Right atrium auricular region (tissue), 2 donors: Measurements from ENCODE around the gene EPC2. TPM values are rescaled to one million over a fixed set of nuclear protein-coding genes. Genes with fewer than 3 reads are reported as not detected.

Experiments
- DNase-seq: peaks from one replicate; pipeline ENCODE4 v3.0.0-alpha.2; 2019; ENCODE audit warnings: low spot score
- H3K27ac ChIP-seq, 2 donors: fragments of 200-600 bp; sonication (generic); 1 replicate in 1 of 2; 2 replicates in 1 of 2; pipeline ENCODE4 v1.5.1; 2016 to 2019
- H3K27me3 ChIP-seq, 2 donors: fragments of 200-600 bp; sonication (generic); one replicate each; pipeline versions ENCODE4 v1.5.1 to v1.6.0; 2017 to 2019
- H3K36me3 ChIP-seq: fragments of 200-600 bp; sonication (generic); one replicate; pipeline ENCODE4 v1.5.1; 2016
- H3K4me1 ChIP-seq, 2 donors: fragments of 200-600 bp; sonication (generic); one replicate each; pipeline versions ENCODE4 v1.5.1 to v1.6.0; 2017 to 2019
- H3K4me3 ChIP-seq, 2 donors: fragments of 200-600 bp; sonication (generic); 1 replicate in 1 of 2; 2 replicates in 1 of 2; pipeline ENCODE4 v1.5.1; 2017 to 2019; ENCODE audit warnings: mild to moderate bottlenecking in 1 of 2, moderate library complexity in 1 of 2
- H3K9me3 ChIP-seq, 2 donors: fragments of 200-600 bp; sonication (generic); one replicate each; pipeline ENCODE4 v1.5.1; 2019
- total RNA-seq, 2 donors: library from RNA; depleted of rRNA; stranded (reverse); fragments of >200 nt; gene quantifications; one replicate each; pipeline ENCODE4 v1.1.0, GENCODE V29; 2016
- TF ChIP-seq, protein P1 (sequence below), 2 donors: fragments of 200-600 bp; sonication (generic); IDR thresholded peaks; one replicate each; pipeline ENCODE4 v1.5.1; 2019; ENCODE audit warnings: antibody characterized with exemption in 2 of 2

Gene EPC2
- total RNA-seq, 2 donors from 2014 or later, result 17.8 to 18.3 TPM

GRCh38 chr2:148622366-148622765, 22.2 kb upstream of the EPC2 start:
- Histone ChIP-seq H3K4me3 (no peak overlapping the region), H3K9me3 (no peaks in the 10 kb centered on the region), H3K27ac (no peak overlapping the region), H3K36me3 (no peaks in the 10 kb centered on the region), H3K4me1 (peaks cover 0 to 9% of the 10 kb centered on the region in 2 donors), H3K27me3 (no peaks in the 10 kb centered on the region)
- DNase-seq, result no peak
- TF ChIP-seq, protein P1, sequence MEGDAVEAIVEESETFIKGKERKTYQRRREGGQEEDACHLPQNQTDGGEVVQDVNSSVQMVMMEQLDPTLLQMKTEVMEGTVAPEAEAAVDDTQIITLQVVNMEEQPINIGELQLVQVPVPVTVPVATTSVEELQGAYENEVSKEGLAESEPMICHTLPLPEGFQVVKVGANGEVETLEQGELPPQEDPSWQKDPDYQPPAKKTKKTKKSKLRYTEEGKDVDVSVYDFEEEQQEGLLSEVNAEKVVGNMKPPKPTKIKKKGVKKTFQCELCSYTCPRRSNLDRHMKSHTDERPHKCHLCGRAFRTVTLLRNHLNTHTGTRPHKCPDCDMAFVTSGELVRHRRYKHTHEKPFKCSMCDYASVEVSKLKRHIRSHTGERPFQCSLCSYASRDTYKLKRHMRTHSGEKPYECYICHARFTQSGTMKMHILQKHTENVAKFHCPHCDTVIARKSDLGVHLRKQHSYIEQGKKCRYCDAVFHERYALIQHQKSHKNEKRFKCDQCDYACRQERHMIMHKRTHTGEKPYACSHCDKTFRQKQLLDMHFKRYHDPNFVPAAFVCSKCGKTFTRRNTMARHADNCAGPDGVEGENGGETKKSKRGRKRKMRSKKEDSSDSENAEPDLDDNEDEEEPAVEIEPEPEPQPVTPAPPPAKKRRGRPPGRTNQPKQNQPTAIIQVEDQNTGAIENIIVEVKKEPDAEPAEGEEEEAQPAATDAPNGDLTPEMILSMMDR (IDR thresholded peaks at IDR 0.05), result no peak

DNA sequence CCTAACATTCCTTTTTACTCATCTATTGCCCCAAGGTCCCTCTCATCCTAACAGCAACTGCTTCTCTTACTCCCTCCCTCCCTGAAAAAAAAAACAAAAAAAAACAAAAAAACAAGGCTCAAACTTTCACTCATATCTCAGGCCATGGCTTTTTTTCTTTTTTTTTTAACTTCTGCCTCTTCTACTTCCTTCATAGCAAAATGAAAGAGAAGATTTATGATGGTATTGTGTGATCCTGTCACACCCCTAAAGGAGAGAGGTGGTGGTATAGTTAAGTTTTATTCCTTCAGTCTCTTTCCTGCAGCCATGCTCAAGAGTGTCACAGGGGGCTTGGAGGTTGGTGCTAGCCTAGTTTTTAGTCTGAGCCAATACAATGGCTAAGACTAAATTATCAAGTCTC, 21.5 kb upstream of the EPC2 start:
- no peak for DNase-seq
- TF ChIP-seq, protein P1 (IDR thresholded peaks at IDR 0.05), result no peak
- peaks cover 0 to 9% of the 10 kb centered on the region in 2 donors for H3K4me1 ChIP-seq
- H3K27me3 ChIP-seq, result no peaks in the 10 kb centered on the region
- no peak overlapping the region for H3K4me3 ChIP-seq
- H3K27ac ChIP-seq, result no peak overlapping the region
- no peaks in the 10 kb centered on the region for H3K36me3 ChIP-seq
- no peaks in the 10 kb centered on the region for H3K9me3 ChIP-seq

GRCh38 chr2:148627224-148627623, 17.3 kb upstream of the EPC2 start:
- Histone ChIP-seq H3K27me3 (no peaks in the 10 kb centered on the region), H3K4me3 (no peak overlapping the region), H3K27ac (no peak overlapping the region), H3K9me3 (no peaks in the 10 kb centered on the region), H3K36me3 (no peaks in the 10 kb centered on the region), H3K4me1 (no peaks in the 10 kb centered on the region)
- TF ChIP-seq, protein P1 (IDR thresholded peaks at IDR 0.05), result no peak
- no peak for DNase-seq

DNA sequence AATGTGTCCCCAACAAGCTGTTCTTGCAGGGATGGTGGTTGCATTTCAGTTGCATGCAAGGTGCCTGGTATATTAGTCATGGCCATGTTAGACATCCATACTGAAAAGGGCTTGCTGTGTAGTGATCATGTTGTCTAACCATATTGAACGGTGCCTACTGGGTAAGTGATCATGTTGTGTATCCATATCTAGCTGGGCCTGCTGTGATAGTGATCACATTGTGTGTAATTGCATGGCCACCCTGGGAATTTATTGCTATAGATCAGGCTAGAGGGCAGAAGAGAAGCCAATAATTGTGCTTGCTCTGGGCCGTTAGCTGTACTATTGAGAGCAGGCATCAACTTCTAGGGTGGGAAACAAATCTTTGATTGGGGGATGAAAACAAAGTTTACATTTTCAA, 9.8 kb upstream of the EPC2 start:
- H3K4me3 ChIP-seq, result no peak overlapping the region
- TF ChIP-seq, protein P1 (IDR thresholded peaks at IDR 0.05), result no peak
- H3K4me1 ChIP-seq, result no peaks in the 10 kb centered on the region
- no peaks in the 10 kb centered on the region for H3K9me3 ChIP-seq
- H3K27me3 ChIP-seq, result no peaks in the 10 kb centered on the region
- H3K36me3 ChIP-seq, result no peaks in the 10 kb centered on the region
- no peak overlapping the region for H3K27ac ChIP-seq
- DNase-seq, result no peak

- Histone ChIP-seq H3K4me3 (no peak overlapping the region), H3K9me3 (no peaks in the 10 kb centered on the region), H3K27me3 (no peaks in the 10 kb centered on the region), H3K4me1 (peaks cover 0 to 2% of the 10 kb centered on the region in 2 donors), H3K27ac (no peak overlapping the region), H3K36me3 (no peaks in the 10 kb centered on the region)
- DNase-seq, result no peak
- TF ChIP-seq, protein P1 (IDR thresholded peaks at IDR 0.05), result no peak
These were observed 6.0 kb upstream of the EPC2 start for GRCh38 chr2:148638543-148638942.

GRCh38 chr2:148640767-148641166, 3.8 kb upstream of the EPC2 start:
- DNase-seq, result no peak
- peaks cover 0 to 7% of the 10 kb centered on the region in 2 donors for H3K4me1 ChIP-seq
- H3K27me3 ChIP-seq, result no peaks in the 10 kb centered on the region
- no peaks in the 10 kb centered on the region for H3K9me3 ChIP-seq
- TF ChIP-seq, protein P1 (IDR thresholded peaks at IDR 0.05), result peak in 1 of 2 donors; percentile 19
- H3K27ac ChIP-seq, result no peak overlapping the region
- H3K36me3 ChIP-seq, result no peaks in the 10 kb centered on the region
- no peak overlapping the region for H3K4me3 ChIP-seq
